Thymus (tissue), 11 donors: ENCODE measurements around the gene TIMD4. TPM values are rescaled to one million over a fixed set of nuclear protein-coding genes. Genes with fewer than 3 reads are reported as not detected.

Experiments used
- DNase-seq, 9 donors: peaks; one replicate each; pipeline ENCODE4 v3.0.0-alpha.2; 2013; ENCODE audit warnings: low spot score in 9 of 9, low read depth in 6 of 9, missing footprints in 1 of 9
- H3K27ac ChIP-seq, 2 donors: one replicate each; pipeline ENCODE4 v1.5.1; 2013; ENCODE audit warnings: control low read depth in 1 of 2, low read depth in 1 of 2, low read length in 1 of 2, mild to moderate bottlenecking in 1 of 2, moderate library complexity in 1 of 2
- H3K27me3 ChIP-seq, 2 donors: one replicate each; pipeline ENCODE4 v1.5.1; 2013; ENCODE audit warnings: low read length in 1 of 2; ENCODE audit not compliant: control insufficient read depth in 2 of 2, insufficient read depth in 1 of 2
- H3K36me3 ChIP-seq, 2 donors: one replicate each; pipeline ENCODE4 v1.5.1; 2013; ENCODE audit warnings: low read length in 1 of 2, mild to moderate bottlenecking in 1 of 2, moderate library complexity in 1 of 2; ENCODE audit not compliant: control insufficient read depth in 2 of 2, insufficient read depth in 2 of 2
- H3K4me1 ChIP-seq, 2 donors: one replicate each; pipeline ENCODE4 v1.5.1; 2013; ENCODE audit warnings: low read length in 2 of 2; ENCODE audit not compliant: control insufficient read depth in 2 of 2, insufficient read depth in 2 of 2
- H3K4me3 ChIP-seq, 2 donors: one replicate each; pipeline ENCODE4 v1.5.1; 2013; ENCODE audit warnings: low read length in 2 of 2, control low read depth in 1 of 2, mild to moderate bottlenecking in 1 of 2
- H3K9me3 ChIP-seq, 2 donors: one replicate each; pipeline ENCODE4 v1.5.1; 2013; ENCODE audit warnings: low read length in 1 of 2, mild to moderate bottlenecking in 1 of 2; ENCODE audit not compliant: control insufficient read depth in 2 of 2, insufficient read depth in 1 of 2
- WGBS: extraction: QIAGEN DNeasy Blood & Tissue Kit; methylation state at CpG from one replicate; pipeline ENCODE4 v1.1.7; 2013; 5-methylcytosine and 5-hydroxymethylcytosine counted together
- polyA plus RNA-seq: library from polyadenylated mRNA; stranded (reverse); fragments of 200-250 nt; gene quantifications from one replicate; pipeline ENCODE4 v1.2.3, GENCODE V29; 2013
- total RNA-seq: library from RNA; stranded (reverse); fragments of 120-200 nt; gene quantifications from one replicate; pipeline ENCODE4 v1.2.4, GENCODE V29; 2013
- donor health status: healthy.

The TIMD4 gene
- total and polyA plus RNA-seq, 2 donors = 14.7 to 25.4 TPM

DNA sequence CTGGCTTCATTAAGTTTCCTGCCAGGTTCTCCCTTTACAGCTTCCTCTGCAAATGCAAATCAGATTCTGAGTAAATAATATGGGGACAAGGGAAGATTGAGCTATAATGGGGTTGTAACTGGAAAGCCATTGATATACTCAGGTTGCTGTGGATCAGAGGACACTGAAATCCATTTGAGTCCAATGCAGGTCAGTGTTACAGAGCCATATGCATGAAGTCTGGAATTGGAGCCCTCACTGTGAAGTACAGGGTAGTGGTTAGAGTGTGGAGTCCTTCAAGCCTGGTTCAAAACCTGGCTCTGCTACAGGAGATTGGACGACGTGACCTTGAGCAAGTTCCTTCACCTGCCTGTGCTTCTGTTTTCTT is 48.7 kb downstream of the TIMD4 start:
- Histone ChIP-seq H3K27ac (no peak overlapping the region), H3K4me1 (peaks cover 0 to 8% of the 10 kb centered on the region in 2 donors)
- 97% methylated on average over 2 of the region's 2 CpGs for WGBS

DNA sequence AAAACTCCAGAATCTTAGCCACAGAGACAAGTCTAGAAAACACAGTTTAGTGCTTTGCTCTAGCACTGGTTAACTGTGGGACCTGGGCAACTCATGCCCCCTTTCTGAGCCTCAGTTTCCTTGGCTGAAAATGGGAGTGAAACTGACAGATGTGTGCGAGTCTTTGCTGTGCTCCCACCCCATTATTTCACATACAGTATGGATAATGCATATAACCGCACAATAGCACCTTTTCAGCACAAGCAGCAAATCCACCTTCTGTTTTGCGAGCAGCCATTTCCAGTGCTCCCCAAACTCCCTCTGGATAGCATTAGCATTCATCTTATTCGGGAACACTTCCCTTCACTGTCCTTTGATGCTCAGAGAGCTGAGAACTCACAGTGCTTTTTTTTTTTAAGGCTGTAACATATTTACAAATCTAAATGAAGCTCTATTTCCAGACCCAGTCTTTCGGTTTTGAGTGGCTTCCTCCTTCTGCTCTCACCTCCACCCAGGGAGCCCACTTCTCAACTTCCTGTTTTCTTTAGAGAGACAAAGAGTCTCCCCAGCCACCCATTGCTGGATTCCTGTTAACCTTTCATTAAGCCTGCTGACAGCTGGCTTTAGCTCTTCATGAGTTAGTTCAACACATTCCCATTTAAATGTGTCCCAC is 49.2 kb downstream of the TIMD4 start:
- no peaks in the 10 kb centered on the region for H3K27me3 ChIP-seq
- H3K4me1 ChIP-seq = peaks cover 0 to 8% of the 10 kb centered on the region in 2 donors
- H3K4me3 ChIP-seq = no peak overlapping the region
- 63% methylated on average over 5 of the region's 5 CpGs for WGBS
- H3K9me3 ChIP-seq = peaks cover 0 to 3% of the 10 kb centered on the region in 2 donors
- H3K36me3 ChIP-seq = no peaks in the 10 kb centered on the region
- peak in 8 of 9 donors; percentile 4 to 64 (median 16) for DNase-seq
- H3K27ac ChIP-seq = no peak overlapping the region

More for the DNA sequence above, 48.7 kb downstream of the TIMD4 start:
- Histone ChIP-seq H3K4me3 (no peak overlapping the region), H3K27me3 (no peaks in the 10 kb centered on the region), H3K36me3 (no peaks in the 10 kb centered on the region), H3K9me3 (peaks cover 0 to 3% of the 10 kb centered on the region in 2 donors)
- DNase-seq = no peak

- no peak overlapping the region for H3K4me3 ChIP-seq
- peaks cover 0 to 3% of the 10 kb centered on the region in 2 donors for H3K9me3 ChIP-seq
- no peaks in the 10 kb centered on the region for H3K36me3 ChIP-seq
- 97% methylated on average over 3 of the region's 3 CpGs for WGBS
- no peak for DNase-seq
- no peaks in the 10 kb centered on the region for H3K27me3 ChIP-seq
- H3K4me1 ChIP-seq = peaks cover 0 to 8% of the 10 kb centered on the region in 2 donors
- H3K27ac ChIP-seq = peak overlapping the region in 1 of 2 donors; percentile 13
Measured at GRCh38 chr5:156913355-156913718, 49.7 kb downstream of the TIMD4 start.

DNA sequence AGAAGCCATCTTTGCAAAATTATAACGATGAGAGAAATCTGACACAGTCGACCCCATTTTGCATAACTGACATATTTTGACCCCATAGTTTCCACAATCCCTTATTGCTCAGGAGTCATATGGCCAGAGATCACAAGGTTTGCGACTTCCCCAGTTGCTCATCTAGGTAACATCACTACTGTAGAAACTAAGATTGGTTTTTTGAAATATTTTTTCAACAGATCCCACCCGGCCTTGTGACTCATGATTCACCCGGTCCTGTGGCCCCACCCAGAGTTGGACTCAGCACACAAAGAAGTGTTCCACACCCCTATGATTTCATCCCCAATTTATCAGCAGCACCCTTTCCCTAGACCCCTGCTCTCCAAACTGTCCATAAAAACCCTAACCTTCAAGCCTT is 50.2 kb downstream of the TIMD4 start:
- no peaks in the 10 kb centered on the region for H3K36me3 ChIP-seq
- DNase-seq = no peak
- peaks cover 0 to 3% of the 10 kb centered on the region in 2 donors for H3K9me3 ChIP-seq
- peaks cover 0 to 8% of the 10 kb centered on the region in 2 donors for H3K4me1 ChIP-seq
- H3K27me3 ChIP-seq = no peaks in the 10 kb centered on the region
- H3K27ac ChIP-seq = peak overlapping the region in 1 of 2 donors; percentile 13
- 95% methylated on average over 5 of the region's 5 CpGs for WGBS
- H3K4me3 ChIP-seq = no peak overlapping the region

DNA sequence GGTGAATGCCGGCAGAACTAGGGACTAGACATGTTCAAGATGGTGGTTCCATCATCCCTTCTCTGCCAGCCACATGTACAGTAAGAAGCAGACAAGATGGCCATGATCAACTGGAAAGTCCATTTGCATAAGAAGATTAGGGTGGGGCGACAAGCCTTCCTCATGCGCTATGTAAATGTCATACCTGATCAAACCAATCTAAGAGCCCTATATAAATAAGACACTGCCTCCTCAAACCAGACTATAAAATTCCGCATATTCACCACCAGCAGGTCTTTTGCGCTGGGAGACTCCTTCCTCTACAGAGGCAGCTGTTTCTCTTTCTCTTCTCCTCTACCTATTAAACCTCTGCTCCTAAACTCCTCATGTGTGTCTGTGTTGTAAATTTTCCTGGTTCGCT is 53.8 kb downstream of the TIMD4 start:
- Histone ChIP-seq H3K27me3 (no peaks in the 10 kb centered on the region), H3K36me3 (no peaks in the 10 kb centered on the region), H3K4me1 (peaks cover 0 to 5% of the 10 kb centered on the region in 2 donors), H3K9me3 (peaks cover 0 to 3% of the 10 kb centered on the region in 2 donors), H3K4me3 (no peak overlapping the region), H3K27ac (no peak overlapping the region)
- 98% methylated on average over 6 of the region's 6 CpGs for WGBS
- DNase-seq = no peak

GRCh38 chr5:156907667-156908066 is 55.4 kb downstream of the TIMD4 start:
- Histone ChIP-seq H3K27ac (no peak overlapping the region), H3K4me1 (no peaks in the 10 kb centered on the region), H3K36me3 (no peaks in the 10 kb centered on the region), H3K9me3 (no peaks in the 10 kb centered on the region), H3K4me3 (no peak overlapping the region), H3K27me3 (no peaks in the 10 kb centered on the region)
- no peak for DNase-seq
- WGBS = 96% methylated on average over 6 of the region's 6 CpGs

- DNase-seq = no peak
- Histone ChIP-seq H3K27me3 (no peaks in the 10 kb centered on the region), H3K36me3 (no peaks in the 10 kb centered on the region), H3K9me3 (no peaks in the 10 kb centered on the region), H3K4me3 (no peak overlapping the region), H3K27ac (no peak overlapping the region), H3K4me1 (no peaks in the 10 kb centered on the region)
- WGBS = 89% methylated on average over 3 of the region's 3 CpGs
Measured at GRCh38 chr5:156906807-156907206, 56.2 kb downstream of the TIMD4 start.

GRCh38 chr5:156896546-156896945 is 66.5 kb downstream of the TIMD4 start:
- no peaks in the 10 kb centered on the region for H3K27me3 ChIP-seq
- H3K27ac ChIP-seq = no peak overlapping the region
- H3K4me1 ChIP-seq = no peaks in the 10 kb centered on the region
- WGBS = 91% methylated on average over 7 of the region's 7 CpGs
- H3K4me3 ChIP-seq = no peak overlapping the region
- no peaks in the 10 kb centered on the region for H3K9me3 ChIP-seq
- DNase-seq = no peak
- no peaks in the 10 kb centered on the region for H3K36me3 ChIP-seq

DNA sequence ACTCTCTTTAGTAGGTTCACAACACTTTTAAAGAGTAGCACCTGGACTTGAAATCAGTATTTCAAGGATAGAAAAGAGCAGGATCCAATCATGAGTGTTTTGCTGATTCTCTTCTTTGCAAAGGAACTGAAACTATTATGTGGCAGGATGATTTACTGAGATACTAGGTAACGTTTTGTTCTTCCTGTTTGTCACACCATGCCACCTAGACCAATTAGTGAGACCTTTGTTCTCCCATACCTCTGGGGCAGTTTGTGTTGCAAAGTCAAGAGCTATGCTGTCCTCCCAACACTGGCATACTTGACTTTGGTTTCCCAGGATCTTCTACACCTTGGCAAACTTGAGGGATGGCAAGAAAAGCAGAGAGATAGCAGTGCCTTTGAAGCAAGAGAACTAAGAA is 69.5 kb downstream of the TIMD4 start:
- H3K27ac ChIP-seq = no peak overlapping the region

More for the DNA sequence above, 69.5 kb downstream of the TIMD4 start:
- DNase-seq = no peak
- H3K4me1 ChIP-seq = no peaks in the 10 kb centered on the region
- no peaks in the 10 kb centered on the region for H3K36me3 ChIP-seq
- H3K9me3 ChIP-seq = no peaks in the 10 kb centered on the region
- 26% methylated on average over 1 of the region's 1 CpG for WGBS
- no peak overlapping the region for H3K4me3 ChIP-seq
- H3K27me3 ChIP-seq = no peaks in the 10 kb centered on the region
